GM21360 (cell line): ENCODE measurements around the gene GCK.

Experiments used
- ATAC-seq: cut with Tn5 transposase; IDR thresholded peaks from one replicate; pipeline ENCODE4 v1.9.1; 2021; ENCODE audit warnings: mild to moderate bottlenecking, moderate library complexity; ENCODE audit not compliant: unreplicated experiment

Gene GCK

DNA sequence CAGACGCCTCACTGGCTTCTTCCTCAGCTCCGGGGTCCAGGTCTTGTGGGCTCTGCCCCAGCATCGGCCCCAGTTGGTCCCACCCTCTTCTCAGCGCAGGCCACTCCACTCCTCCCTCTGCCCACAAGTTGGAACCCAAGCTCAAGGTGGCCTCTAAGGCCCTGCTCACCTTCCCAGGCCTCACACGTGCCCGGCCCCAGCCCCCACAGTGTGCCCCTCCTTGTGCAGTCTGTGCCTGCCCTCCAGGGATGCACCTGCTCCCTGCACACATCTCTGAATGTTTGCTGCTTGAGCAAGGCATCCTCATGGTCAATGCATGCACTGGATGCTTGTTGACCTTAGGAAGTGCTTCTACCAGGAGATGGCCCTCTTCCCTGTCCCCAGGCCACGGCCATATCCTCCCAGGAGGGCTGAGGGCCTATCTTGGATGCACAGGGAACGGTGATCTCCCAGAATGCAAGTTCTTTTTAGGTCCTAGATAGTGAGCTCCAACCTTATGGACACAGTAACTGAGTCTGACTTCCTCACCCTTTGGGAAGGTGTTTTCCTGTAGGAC is 92.8 kb downstream of the GCK start:
- ATAC-seq = no peak

- ATAC-seq = no peak
These were observed 93.5 kb downstream of the GCK start for GRCh38 chr7:44095781-44096180.

GRCh38 chr7:44094883-44095592 is 94.2 kb downstream of the GCK start:
- ATAC-seq = no peak

DNA sequence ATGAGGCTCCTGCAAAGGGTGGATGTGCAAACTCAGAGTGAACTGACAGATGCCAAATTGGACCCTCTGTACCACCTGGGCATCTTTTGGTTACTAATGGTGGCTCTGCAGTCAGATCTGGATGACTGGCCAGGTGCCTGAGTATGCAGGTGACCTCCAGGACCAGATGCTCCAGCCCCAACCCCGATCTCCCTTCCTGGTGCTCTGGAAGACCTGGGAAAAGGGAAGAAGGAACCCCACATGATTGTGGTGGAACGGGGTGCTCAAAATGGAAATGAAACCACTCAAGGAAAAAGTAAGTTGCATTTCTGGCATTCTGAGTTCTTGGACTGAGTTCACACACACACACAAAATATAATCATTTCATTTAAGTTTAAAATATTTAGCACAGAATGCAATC is 94.9 kb downstream of the GCK start:
- no peak for ATAC-seq
